Astrocyte (in vitro differentiated cells and primary cell): ENCODE results near the gene ITPKA.

Source experiments
- EZH2 ChIP-seq: IDR thresholded peaks from 2 replicates; pipeline ENCODE4 v1.6.1; 2012; ENCODE audit warnings: mild to moderate bottlenecking, low read length, inconsistent platforms; ENCODE audit not compliant: insufficient read depth
- TF ChIP-seq, protein P1 (sequence below): IDR thresholded peaks from 2 replicates; pipeline ENCODE4 v1.5.1; 2011; ENCODE audit warnings: low read depth, mild to moderate bottlenecking, inconsistent platforms, low read length, moderate library complexity; ENCODE audit not compliant: insufficient read depth

DNA sequence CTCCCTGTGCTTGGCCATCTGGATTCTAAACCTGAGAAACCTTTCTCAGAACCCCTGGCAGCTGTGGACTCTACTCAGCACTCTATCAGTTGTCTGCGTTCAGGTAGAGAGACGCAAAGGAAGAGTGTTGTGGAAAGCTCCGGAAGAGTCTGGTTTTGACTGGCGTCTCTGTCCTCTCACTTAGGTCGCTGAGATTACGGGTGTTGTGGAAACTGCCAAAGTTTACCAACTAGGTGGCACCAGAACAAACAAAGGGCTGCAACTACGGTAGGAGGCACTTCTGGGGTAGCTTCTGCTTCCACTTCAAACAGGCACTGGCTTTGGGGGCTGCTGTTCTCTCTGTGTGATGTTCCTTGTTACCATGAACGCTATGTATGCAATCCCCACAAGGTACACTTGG, 19.2 kb upstream of the ITPKA start:
- TF ChIP-seq, protein P1, sequence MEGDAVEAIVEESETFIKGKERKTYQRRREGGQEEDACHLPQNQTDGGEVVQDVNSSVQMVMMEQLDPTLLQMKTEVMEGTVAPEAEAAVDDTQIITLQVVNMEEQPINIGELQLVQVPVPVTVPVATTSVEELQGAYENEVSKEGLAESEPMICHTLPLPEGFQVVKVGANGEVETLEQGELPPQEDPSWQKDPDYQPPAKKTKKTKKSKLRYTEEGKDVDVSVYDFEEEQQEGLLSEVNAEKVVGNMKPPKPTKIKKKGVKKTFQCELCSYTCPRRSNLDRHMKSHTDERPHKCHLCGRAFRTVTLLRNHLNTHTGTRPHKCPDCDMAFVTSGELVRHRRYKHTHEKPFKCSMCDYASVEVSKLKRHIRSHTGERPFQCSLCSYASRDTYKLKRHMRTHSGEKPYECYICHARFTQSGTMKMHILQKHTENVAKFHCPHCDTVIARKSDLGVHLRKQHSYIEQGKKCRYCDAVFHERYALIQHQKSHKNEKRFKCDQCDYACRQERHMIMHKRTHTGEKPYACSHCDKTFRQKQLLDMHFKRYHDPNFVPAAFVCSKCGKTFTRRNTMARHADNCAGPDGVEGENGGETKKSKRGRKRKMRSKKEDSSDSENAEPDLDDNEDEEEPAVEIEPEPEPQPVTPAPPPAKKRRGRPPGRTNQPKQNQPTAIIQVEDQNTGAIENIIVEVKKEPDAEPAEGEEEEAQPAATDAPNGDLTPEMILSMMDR: no peak
- TF ChIP-seq EZH2: no peak
